ENCODE measurements around the gene PABPN1L. TPM values are rescaled to one million over a fixed set of nuclear protein-coding genes. Genes with fewer than 3 reads are reported as not detected.

PABPN1L gene
- total and polyA plus RNA-seq, 2 of the 4 experiments (the other 2 are of a cell fraction) = not detected

DNA sequence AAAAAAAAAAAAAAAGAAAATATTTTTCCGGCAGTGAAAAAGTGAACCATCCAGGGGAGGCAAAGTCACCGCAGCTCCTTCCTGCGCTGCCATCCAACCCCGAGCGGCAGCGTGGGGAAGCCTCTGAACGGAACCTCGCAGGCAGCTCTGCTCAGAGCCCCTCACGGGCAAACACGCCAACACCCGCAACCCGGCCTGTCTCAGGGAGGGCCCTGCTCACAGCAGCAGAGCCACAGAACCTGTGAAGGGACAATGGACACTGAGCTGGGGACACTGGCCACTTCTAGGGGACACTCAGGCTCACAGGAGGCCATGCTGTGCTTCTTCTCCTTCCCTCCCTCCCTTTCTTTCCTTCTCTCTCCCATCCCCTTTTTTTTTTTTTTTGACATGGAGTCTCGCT lies 33.4 kb downstream of the PABPN1L start:
- Histone ChIP-seq H2BK20ac (ENCODE audit: low read depth, low read length) (no peak overlapping the region), H3K79me1 (ENCODE audit: low read depth in 1 of 2, low read length in 2 of 2) (no peaks in the 10 kb centered on the region), H3K56ac (ENCODE audit: extremely low read depth, insufficient read depth, low read length) (no peak overlapping the region), H3K27ac (ENCODE audit: insufficient read depth, low read length) (no peak overlapping the region), H2BK120ac (ENCODE audit: low read depth, low read length) (no peak overlapping the region), H2AK5ac (ENCODE audit: low read depth, low read length) (no peak overlapping the region), H3K23ac (ENCODE audit: low read depth, low read length) (no peak overlapping the region), H3K36me3 (ENCODE audit: control insufficient read depth, insufficient read depth, low read length) (peaks cover 19% of the 10 kb centered on the region; the same call in 1 of the 2 replicates), H2AFZ (replicated peaks; ENCODE audit: low read length, poor library complexity) (no peak overlapping the region), H3K9ac (ENCODE audit: low read depth, low read length) (no peak overlapping the region), H4K8ac (ENCODE audit: low read depth in 2 of 2, low read length in 2 of 2) (no peak overlapping the region), H4K20me1 (ENCODE audit: insufficient read depth, low read length) (peaks cover 4% of the 10 kb centered on the region; the same call in 1 of the 2 replicates), H3K14ac (replicated peaks; ENCODE audit: low read depth, low read length) (no peak overlapping the region), H3K9me3 (ENCODE audit: control insufficient read depth, insufficient read depth, low read length) (no peaks in the 10 kb centered on the region), H3K4me3 (ENCODE audit: insufficient read depth, low read depth, low read length) (no peak overlapping the region), H2BK5ac (ENCODE audit: low read depth, low read length, poor library complexity, severe bottlenecking) (no peak overlapping the region), H4K91ac (ENCODE audit: insufficient read depth, low read depth, low read length) (no peak overlapping the region), H4K5ac (ENCODE audit: low read depth, low read length) (no peak overlapping the region), H3K4me1 (ENCODE audit: control insufficient read depth, insufficient read depth, low read length) (peaks cover 4% of the 10 kb centered on the region; the same call in 1 of the 2 replicates), H3K27me3 (ENCODE audit: control insufficient read depth, insufficient read depth, low read length) (no peaks in the 10 kb centered on the region), H2BK15ac (ENCODE audit: low read depth, low read length) (no peak overlapping the region), H3K9me1 (ENCODE audit: insufficient read depth, low read length) (no peaks in the 10 kb centered on the region), H2AK9ac (replicated peaks; ENCODE audit: low read depth, low read length, poor library complexity) (no peak overlapping the region), H3K4me2 (ENCODE audit: low read depth, low read length) (no peak overlapping the region), H3K18ac (ENCODE audit: low read depth, low read length) (no peak overlapping the region), H3K4ac (ENCODE audit: low read depth, low read length) (no peak overlapping the region)
- POLR2A ChIA-PET (ENCODE audit: unreplicated experiment) = no interaction called here
- 100% methylated on average over 9 of the region's 13 CpGs; no CpG with 5 or more reads in 1 of the 2 experiments for WGBS, 2 experiments (ENCODE audit: extremely low coverage in 2 of 2, insufficient read length in 1 of 2)
- dilution Hi-C loops (cut with HindIII; ENCODE audit: low sequenced_read_pairs, unreplicated experiment) = no loop called here
- in situ Hi-C loops (cut with MboI; ENCODE audit: low sequenced_read_pairs) = no loop called here
- ATAC-seq (ENCODE audit: low read depth) (no peak), DNase-seq (no peak)
- CTCF ChIA-PET = no interaction called here
- intact Hi-C loops (cut with micrococcal nuclease) = no loop called here
- BruUV-seq (replicated peaks) = no TSS peak
- TF ChIP-seq SMC3 (IDR thresholded peaks at IDR 0.05; ENCODE audit: low read depth, low read length) (no peak), RAD21 (IDR thresholded peaks at IDR 0.05; ENCODE audit: low read length) (no peak), NFE2L2 (IDR thresholded peaks at IDR 0.05; ENCODE audit: low read depth, low read length) (no peak), CHD1 (IDR thresholded peaks at IDR 0.05; ENCODE audit: low read depth, low read length) (no peak), MXI1 (IDR thresholded peaks at IDR 0.05; ENCODE audit: borderline replicate concordance, low read depth, low read length) (no peak)
- TF ChIP-seq, protein P1, sequence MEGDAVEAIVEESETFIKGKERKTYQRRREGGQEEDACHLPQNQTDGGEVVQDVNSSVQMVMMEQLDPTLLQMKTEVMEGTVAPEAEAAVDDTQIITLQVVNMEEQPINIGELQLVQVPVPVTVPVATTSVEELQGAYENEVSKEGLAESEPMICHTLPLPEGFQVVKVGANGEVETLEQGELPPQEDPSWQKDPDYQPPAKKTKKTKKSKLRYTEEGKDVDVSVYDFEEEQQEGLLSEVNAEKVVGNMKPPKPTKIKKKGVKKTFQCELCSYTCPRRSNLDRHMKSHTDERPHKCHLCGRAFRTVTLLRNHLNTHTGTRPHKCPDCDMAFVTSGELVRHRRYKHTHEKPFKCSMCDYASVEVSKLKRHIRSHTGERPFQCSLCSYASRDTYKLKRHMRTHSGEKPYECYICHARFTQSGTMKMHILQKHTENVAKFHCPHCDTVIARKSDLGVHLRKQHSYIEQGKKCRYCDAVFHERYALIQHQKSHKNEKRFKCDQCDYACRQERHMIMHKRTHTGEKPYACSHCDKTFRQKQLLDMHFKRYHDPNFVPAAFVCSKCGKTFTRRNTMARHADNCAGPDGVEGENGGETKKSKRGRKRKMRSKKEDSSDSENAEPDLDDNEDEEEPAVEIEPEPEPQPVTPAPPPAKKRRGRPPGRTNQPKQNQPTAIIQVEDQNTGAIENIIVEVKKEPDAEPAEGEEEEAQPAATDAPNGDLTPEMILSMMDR (conservative IDR thresholded peaks at IDR 0.05; ENCODE audit: low read depth, low read length) = no peak
- TF ChIP-seq, protein P2, sequence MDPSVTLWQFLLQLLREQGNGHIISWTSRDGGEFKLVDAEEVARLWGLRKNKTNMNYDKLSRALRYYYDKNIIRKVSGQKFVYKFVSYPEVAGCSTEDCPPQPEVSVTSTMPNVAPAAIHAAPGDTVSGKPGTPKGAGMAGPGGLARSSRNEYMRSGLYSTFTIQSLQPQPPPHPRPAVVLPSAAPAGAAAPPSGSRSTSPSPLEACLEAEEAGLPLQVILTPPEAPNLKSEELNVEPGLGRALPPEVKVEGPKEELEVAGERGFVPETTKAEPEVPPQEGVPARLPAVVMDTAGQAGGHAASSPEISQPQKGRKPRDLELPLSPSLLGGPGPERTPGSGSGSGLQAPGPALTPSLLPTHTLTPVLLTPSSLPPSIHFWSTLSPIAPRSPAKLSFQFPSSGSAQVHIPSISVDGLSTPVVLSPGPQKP (IDR thresholded peaks at IDR 0.05; ENCODE audit: borderline replicate concordance, low read depth, low read length) = no peak

Measured in IMR-90 (cell line).